Effector CD8-positive, alpha-beta T cell (primary cell): ENCODE data around the gene RAB34.
A peak's percentile ranks its signal among the peaks of the same experiment; 100 is the strongest.
"Not testable (repeated sequence)": the region's sequence is repeated elsewhere in the genome, so short reads cannot be mapped to it uniquely, and the experiment has no call there.

Experiments
- DNase-seq: peaks from one replicate; lab custom pipeline; 2025; lab: John Stamatoyannopoulos, UW

The RAB34 gene

DNA sequence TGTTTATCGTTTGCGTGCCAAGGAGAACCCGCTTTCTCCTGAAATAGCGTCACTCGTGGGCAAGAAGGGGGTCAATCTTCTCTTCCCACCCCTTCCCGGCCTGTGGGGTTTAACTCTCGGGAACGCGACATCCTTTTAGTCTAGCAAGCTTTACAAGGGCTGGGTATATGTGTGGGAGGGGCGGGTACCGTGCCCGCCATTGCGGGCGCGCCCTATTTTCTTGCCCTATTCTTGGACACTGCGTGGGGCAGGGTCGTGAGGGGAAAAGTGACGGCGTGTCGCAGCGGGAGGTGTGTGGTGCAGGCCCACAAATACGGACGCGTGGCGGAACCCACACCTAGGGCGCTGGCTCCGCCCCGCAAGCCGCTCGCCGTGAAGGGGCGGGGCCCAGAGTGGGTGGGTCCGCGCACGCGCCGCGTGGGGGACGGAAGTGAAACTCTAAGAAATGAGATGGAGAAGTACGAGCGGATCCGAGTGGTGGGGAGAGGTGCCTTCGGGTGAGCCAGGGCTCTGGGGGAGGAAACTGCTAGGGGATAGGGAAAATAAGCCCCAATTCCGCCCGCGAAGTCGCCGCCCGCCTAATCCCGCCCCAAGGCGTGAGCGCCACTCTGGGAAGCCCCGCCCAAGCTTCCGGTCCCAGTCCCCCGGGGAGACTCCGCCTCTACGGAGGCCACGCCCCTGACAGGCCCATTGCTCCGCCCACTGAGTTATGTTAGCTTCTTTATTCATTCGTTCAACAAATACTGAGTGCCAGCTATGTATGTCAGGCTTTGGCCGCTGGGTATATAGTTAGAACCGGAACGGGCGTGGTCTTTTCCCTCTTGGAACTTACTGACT, 10.9 kb upstream of the RAB34 start, which contains the start of gene NEK8:
NEK8 (plus strand) TSS at position 425 of the 837 bp plus-strand sequence; CDS start at position 451, 26 bp downstream.
- peak; percentile 97 for DNase-seq

GRCh38 chr17:28726627-28727491, 9.2 kb upstream of the RAB34 start:
- DNase-seq: peak; percentile 85

GRCh38 chr17:28726226-28726626, 8.6 kb upstream of the RAB34 start, which contains the start of gene TLCD1:
Gene TLCD1, minus strand, starts transcription at chr17:28726233. Its CDS starts 136 bp downstream, at chr17:28726097.
- DNase-seq: peak; percentile 50

- no peak for DNase-seq
Observed at GRCh38 chr17:28725660-28726225, 8.1 kb upstream of the RAB34 start.

DNA sequence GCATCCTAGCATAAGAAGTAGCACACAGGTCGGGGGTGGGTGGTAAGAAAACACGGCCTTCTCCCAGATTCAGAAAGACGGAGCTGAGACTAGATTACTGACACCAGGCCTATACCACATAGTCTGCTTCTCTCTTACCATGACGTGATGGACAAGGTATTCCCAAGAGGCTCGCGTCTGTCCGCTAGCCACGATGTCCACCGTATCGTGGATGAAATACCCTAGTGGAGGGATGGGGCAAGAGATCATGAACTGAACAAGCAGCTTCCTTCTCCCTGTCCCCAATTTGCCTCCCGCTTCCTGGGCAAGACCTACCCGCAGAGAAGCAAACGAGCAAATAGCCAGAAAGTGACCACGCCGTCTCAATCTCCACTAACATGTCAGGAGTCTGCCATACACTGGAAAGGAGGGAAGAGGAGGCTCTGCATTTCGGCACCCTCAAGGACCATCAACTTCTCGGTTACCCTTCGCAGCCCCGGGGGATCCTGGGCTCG, 7.5 kb upstream of the RAB34 start:
- DNase-seq: no peak

GRCh38 chr17:28724500-28725165, 7.0 kb upstream of the RAB34 start:
- no peak for DNase-seq

GRCh38 chr17:28723836-28724499, 6.3 kb upstream of the RAB34 start:
- DNase-seq: not testable (repeated sequence)

- no peak for DNase-seq
Observed at GRCh38 chr17:28723159-28723835, 5.6 kb upstream of the RAB34 start.

DNA sequence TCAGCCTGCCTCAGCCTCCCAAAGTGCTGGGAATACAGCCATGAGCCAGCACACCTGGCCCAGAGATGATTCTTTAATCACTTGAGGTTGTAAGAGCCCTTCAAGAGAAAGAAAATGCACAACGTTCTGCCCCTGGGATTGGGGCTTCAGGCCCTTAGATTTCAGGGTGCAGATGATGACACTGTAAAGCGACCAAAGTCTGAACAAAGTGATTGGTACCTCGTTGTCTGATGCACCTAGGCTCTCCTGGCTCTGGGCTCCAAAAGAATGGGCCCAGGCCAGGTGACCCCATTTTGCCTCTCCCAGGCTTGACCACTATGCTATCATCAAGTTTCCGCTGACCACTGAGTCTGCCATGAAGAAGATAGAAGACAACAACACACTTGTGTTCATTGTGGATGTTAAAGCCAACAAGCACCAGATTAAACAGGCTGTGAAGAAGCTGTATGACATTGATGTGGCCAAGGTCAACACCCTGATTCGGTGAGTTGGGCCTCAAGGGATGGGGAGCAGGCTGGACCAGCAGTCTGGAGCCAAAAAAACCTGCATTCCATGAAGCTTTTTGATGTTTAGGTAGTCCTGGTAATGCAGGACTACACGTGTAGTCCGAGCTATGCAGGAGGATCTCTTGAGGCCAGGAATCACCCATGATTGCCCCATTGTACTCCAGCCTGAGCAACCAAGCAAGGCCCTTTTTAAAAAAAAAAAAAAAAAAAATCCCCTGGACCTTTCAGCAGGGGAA, 4.9 kb upstream of the RAB34 start:
- DNase-seq: no peak

GRCh38 chr17:28720997-28721329, 3.3 kb upstream of the RAB34 start:
- not testable (repeated sequence) for DNase-seq

DNA sequence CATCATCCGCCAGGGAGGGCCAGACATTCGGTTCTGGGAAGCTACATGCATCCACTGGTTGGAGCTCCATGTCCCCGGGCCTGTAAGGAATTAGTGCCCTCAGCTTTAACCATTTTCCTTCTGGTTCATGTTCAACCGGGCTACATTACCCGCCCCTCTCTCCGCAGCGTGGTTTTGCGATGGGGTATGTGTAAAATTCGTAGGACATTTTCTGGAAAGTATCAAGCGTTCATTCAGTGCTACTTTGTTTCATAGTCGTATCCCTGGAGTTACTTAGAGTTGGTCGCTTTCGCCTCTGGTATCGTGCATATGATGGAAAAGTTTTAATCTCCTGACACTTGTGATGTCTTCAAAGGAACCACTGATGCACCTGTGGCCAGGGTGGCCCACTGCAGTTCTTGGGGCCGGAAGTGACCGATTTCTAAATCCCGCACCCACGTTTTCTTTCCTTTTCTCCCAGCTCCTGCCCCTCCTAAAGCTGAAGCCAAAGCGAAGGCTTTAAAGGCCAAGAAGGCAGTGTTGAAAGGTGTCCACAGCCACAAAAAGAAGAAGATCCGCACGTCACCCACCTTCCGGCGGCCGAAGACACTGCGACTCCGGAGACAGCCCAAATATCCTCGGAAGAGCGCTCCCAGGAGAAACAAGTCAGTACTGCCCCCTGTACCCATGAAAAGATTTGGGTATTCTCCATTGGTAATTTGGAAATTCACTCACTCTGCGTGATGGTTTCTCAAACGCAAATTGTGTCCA, 2.8 kb upstream of the RAB34 start:
- DNase-seq: no peak

DNA sequence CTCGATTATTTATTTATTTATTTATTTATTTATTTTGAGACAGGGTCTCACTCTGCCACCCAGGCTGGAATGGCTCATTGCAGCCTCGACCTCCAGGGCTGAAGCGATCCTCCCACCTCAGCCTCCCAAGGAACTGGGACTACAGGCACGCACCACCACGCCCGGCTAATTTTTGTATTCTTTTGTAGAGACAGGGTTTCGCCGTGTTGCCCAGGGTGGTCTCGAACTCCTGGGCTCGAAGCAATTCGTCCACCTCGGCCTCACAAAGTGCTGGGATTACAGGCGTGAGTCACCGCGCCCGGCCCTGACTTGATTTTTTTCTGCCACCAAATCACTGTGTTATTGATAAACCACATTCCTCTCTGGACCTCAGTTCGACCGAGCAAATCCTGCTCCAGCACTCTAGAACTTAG, 1.4 kb upstream of the RAB34 start:
- no peak for DNase-seq

GRCh38 chr17:28718333-28719020, 809 bp upstream of the RAB34 start:
- DNase-seq: no peak

- no peak for DNase-seq
Observed at GRCh38 chr17:28716740-28717577, 709 bp downstream of the RAB34 start.

DNA sequence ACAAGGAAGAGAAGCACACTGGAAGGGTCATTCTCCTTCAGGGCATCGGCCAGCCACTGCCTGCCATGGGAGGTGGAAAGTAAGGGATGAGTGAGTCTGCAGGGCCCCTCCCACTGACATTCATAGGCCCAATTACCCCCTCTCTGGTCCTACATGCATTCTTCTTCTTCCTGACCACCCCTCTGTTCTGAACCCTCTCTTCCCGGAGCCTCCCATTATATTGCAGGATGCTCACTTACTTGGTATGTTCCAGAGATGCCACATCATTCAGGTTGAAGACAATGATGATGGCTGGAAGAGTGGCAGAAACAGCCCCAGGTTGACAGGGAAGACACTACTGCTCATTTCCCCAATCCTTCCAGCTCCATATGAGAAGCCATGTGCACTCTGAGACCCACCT, 2.5 kb downstream of the RAB34 start:
- no peak for DNase-seq

DNA sequence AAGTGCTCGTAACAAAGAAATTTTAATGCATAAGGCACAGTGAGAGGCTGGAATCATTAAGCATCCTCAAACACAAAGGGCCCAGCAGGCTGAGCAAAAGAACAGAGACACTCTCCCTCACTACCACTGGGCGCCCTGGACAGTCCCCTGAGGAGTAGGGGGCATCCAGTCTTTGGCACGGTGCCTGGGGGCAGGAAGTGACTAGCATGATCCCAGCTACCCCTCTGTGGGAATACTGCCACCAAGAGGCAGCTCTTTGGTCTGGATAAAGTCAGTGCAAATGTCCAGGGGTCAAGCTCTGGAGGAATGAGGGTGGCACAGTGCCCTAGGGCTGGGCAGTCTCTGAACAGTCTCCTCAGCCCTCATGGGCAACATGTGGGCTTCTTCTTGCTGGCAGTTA, 3.4 kb downstream of the RAB34 start:
- no peak for DNase-seq

DNA sequence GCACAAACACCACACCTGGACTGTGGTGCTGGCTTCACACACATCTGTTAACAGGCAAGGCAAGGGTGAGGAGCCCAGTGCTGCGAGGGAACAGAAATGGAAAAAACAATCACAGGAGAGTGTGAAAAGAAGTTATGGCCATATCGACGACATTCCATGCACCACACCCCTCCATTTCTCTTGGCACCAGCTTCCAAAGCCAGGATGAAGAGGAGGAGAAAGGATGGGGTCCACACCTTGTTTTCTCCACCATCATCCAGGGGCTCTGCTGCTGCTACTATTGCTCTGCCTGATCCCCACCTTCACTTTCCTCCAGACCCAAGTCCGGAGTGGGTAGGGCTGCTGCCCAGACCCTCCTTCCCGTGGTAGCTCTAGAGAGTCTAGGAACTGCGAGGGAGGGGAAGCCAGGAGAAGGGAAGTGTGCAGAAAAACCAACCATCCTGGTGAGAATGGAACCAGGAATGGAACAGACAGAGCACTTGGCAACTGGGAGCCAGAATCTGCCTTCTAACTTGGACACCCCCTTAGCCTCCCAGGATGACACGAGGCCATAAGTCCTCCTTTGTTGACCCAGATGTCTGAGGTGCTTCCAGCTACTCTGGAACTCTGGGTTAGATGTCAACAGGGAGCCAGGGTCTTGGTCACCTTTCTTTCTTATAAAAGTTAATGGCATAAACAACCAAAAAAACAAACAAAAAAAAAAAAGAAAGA, 4.8 kb downstream of the RAB34 start:
- DNase-seq: no peak
